Measurements from ENCODE around the gene ZFYVE26.
"Not testable (repeated sequence)": the region's sequence is repeated elsewhere in the genome, so short reads cannot be mapped to it uniquely, and the experiment has no call there.

ZFYVE26 gene

GRCh38 chr14:67704484-67705089 lies 111.8 kb downstream of the ZFYVE26 start:
- peak; percentile 21 to 66 for DNase-seq

DNA sequence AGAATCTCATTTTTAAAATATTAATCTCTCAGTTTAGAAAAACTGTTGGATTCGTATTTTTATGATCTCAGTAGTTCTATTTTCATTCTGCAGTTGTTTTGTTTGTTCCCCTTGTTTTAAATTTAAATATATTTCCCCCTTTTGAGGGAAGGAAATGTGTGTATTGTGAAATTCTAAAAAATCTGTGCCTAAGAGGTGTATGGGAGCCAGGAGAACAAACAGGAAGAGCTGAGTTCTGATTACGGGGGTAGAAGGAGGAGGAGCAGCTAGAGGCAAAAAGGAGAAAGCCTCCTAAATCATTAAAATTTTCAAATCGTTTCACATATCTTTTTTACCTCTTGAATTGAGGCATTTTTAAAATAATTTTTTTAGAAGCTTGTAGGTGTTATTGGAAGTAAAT lies 112.4 kb downstream of the ZFYVE26 start:
- DNase-seq: no peak

DNA sequence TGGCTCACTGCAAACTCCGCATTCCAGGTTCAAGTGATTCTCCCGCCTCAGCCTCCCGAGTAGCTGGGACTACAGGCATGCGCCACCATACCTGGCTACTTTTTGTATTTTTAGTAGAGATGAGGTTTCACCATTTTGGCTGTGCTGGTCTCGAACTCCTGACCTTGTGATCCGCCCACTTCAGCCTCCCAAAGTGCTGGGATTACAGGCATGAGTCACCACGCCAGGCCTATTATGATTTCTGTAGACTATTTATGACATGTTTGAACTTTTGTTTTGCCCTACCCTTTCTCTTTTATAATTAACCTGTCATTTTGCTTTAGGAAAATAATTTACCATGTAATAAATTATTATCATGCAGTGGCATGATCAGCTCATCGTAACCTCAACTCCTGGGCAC lies 114.9 kb downstream of the ZFYVE26 start, which contains the start of gene RDH12:
Gene RDH12, plus strand, starts transcription at position 395 of the 400 bp plus-strand sequence. CDS start 20,757 bp downstream, outside the sequence.
- not testable (repeated sequence) for DNase-seq

DNA sequence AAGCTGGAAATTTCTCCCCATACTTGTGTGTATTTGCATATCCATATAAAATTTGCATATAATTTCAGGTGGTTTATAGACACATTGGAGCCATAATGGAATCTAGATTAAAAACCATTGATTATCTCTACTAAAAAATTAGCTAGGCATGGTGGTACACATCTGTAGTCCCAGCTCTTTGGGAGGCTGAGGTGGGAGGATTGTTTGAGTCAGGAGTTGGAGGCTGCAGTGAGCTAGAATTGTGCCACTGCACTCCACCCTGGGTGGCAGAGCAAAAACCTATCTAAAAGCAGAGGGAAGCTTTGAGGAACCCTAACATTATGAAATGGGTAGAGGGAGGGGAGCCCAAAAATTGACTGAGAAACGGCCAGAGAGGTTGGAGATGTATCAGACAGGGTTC lies 118.2 kb downstream of the ZFYVE26 start:
- no peak for DNase-seq

DNA sequence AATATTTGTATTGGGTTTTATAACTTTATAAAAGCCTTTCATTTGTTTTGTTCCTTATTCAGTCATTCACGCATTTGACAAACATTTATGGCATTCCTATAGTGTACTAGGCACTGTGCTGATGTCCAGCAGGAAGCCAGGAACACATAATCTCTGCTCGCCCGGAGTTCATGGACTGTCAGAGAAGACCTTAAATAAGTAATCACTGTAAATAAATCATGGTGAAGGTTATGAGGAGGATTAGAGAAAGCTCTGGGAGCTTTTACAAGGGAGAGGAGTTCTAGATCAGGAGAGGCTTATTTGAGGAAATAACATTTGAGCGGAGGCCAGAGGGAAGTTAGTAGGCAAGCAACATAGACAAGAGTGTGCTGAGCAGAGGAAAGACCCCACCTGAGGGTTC lies 119.4 kb downstream of the ZFYVE26 start:
- no peak for DNase-seq
